Breast epithelium (tissue), 3 donors: Measurements from ENCODE around the gene DISP3.

ENCODE experiments used
- POLR2AphosphoS5 ChIP-seq, 3 donors: sonication (generic); formaldehyde crosslinking; IDR thresholded peaks; one replicate each; pipeline ENCODE4 v1.6.1; 2017; ENCODE audit warnings: antibody characterized with exemption in 3 of 3
- TF ChIP-seq, protein P1 (sequence below), 3 donors: fragments of 450-650 bp; IDR thresholded peaks; one replicate each; pipeline ENCODE4 v1.5.1; 2016 to 2017; ENCODE audit warnings: antibody characterized with exemption in 3 of 3, mild to moderate bottlenecking in 3 of 3, moderate library complexity in 3 of 3

DNA sequence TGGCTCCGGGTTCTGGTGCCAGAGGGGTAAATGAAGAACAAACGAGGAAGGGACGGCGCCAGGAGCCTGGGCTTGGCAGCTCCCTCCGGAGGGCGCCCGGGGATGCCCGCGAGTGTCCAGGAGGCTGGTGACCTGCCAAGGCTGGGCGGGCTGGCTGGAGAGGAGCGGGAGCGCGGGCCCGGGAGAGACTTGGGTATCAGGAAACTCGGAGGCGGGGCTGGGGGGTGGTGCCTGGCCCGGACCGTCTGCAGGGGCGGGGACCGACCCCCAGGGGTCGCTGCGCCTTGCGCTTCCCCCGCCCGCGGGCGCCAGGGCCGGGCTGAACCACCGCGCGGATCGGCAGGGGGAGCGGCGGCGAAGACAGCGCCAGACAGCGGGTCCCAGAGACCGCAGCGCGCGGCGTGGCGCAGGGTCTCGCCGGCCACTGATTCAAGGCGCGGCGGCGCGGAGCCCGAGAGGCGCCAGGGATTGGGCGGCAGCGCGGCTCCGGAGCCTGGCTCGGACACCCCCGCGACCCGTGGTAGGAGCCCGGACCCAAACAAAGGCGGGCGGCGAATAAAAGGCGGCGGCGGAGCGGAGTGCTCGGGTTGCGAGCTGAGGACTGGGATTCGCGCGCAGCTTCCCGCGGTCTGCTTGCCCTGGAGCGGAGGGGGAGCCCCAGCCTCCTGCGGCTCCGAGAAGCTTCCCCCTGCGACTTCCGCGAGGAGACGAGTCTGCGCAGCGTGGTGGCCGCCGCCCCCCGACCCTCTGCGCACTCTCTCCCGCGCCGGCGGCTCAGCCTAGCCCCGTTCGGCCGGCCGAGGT, at the start of gene DISP3:
- TF ChIP-seq, protein P1, sequence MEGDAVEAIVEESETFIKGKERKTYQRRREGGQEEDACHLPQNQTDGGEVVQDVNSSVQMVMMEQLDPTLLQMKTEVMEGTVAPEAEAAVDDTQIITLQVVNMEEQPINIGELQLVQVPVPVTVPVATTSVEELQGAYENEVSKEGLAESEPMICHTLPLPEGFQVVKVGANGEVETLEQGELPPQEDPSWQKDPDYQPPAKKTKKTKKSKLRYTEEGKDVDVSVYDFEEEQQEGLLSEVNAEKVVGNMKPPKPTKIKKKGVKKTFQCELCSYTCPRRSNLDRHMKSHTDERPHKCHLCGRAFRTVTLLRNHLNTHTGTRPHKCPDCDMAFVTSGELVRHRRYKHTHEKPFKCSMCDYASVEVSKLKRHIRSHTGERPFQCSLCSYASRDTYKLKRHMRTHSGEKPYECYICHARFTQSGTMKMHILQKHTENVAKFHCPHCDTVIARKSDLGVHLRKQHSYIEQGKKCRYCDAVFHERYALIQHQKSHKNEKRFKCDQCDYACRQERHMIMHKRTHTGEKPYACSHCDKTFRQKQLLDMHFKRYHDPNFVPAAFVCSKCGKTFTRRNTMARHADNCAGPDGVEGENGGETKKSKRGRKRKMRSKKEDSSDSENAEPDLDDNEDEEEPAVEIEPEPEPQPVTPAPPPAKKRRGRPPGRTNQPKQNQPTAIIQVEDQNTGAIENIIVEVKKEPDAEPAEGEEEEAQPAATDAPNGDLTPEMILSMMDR (IDR thresholded peaks at IDR 0.05): no peak
- TF ChIP-seq POLR2AphosphoS5 (IDR thresholded peaks at IDR 0.05): no peak
